Mesendoderm (in vitro differentiated cells): ENCODE measurements around the gene FGD4.

Source experiments
- DNase-seq: peaks from one replicate; pipeline ENCODE4 v3.0.0; 2013
- H2AK5ac ChIP-seq: 2 replicates; pipeline ENCODE4 v1.6.1; 2013; ENCODE audit warnings: low read length, inconsistent platforms
- H2BK120ac ChIP-seq: 2 replicates; pipeline ENCODE4 v1.6.1; 2013; ENCODE audit warnings: low read depth, mild to moderate bottlenecking, low read length, moderate library complexity, mixed read lengths
- H2BK15ac ChIP-seq: replicated peaks from 2 replicates; pipeline ENCODE4 v1.6.1; 2013; ENCODE audit warnings: low read depth, mild to moderate bottlenecking, moderate library complexity
- H2BK5ac ChIP-seq: 2 replicates; pipeline ENCODE4 v1.6.1; 2013; ENCODE audit warnings: low read length, inconsistent platforms
- H3K18ac ChIP-seq: 2 replicates; pipeline ENCODE4 v1.6.1; 2013; ENCODE audit warnings: mild to moderate bottlenecking, low read length, mixed read lengths
- H3K23ac ChIP-seq: one replicate; pipeline ENCODE4 v1.6.1; 2013; ENCODE audit warnings: low read length
- H3K27ac ChIP-seq: 2 replicates; pipeline ENCODE4 v1.5.1; 2013; ENCODE audit warnings: low read depth, mild to moderate bottlenecking, inconsistent platforms, low read length, moderate library complexity
- H3K27me3 ChIP-seq: 2 replicates; pipeline ENCODE4 v1.6.1; 2013; ENCODE audit warnings: low read length, control low read depth, mild to moderate bottlenecking, inconsistent platforms; ENCODE audit not compliant: insufficient read depth, poor library complexity
- H3K36me3 ChIP-seq: 2 replicates; pipeline ENCODE4 v1.6.1; 2013; ENCODE audit warnings: low read length, inconsistent platforms; ENCODE audit not compliant: control insufficient read depth, insufficient read depth
- H3K4ac ChIP-seq: one replicate; pipeline ENCODE4 v1.6.1; 2013; ENCODE audit warnings: low read depth, mild to moderate bottlenecking, low read length, moderate library complexity
- H3K4me1 ChIP-seq: 2 replicates; pipeline ENCODE4 v1.6.1; 2013; ENCODE audit warnings: low read depth, low read length, inconsistent platforms; ENCODE audit not compliant: control insufficient read depth
- H3K4me2 ChIP-seq: 2 replicates; pipeline ENCODE4 v1.6.1; 2013; ENCODE audit warnings: low read length
- H3K4me3 ChIP-seq: 2 replicates; pipeline ENCODE4 v1.5.1; 2013; ENCODE audit warnings: mild to moderate bottlenecking, low read length
- H3K56ac ChIP-seq: one replicate; pipeline ENCODE4 v1.6.1; 2013; ENCODE audit warnings: low read length
- H3K79me1 ChIP-seq: 2 replicates; pipeline ENCODE4 v1.6.1; 2013; ENCODE audit warnings: low read length, inconsistent platforms
- H3K79me2 ChIP-seq: 2 replicates; pipeline ENCODE4 v1.6.1; 2013; ENCODE audit warnings: mild to moderate bottlenecking, low read length; ENCODE audit not compliant: control insufficient read depth, insufficient read depth
- H3K9ac ChIP-seq: 2 replicates; pipeline ENCODE4 v1.6.1; 2013; ENCODE audit warnings: low read length, inconsistent platforms
- H4K5ac ChIP-seq: one replicate; pipeline ENCODE4 v1.6.1; 2013; ENCODE audit warnings: low read length
- H4K8ac ChIP-seq: one replicate; pipeline ENCODE4 v1.6.1; 2013; ENCODE audit warnings: low read depth, mild to moderate bottlenecking, control low read depth, low read length, moderate library complexity
- WGBS: extraction: QIAGEN DNeasy Blood & Tissue Kit; methylation state at CpG from one replicate; pipeline ENCODE4 v1.1.7; 2013; ENCODE audit warnings: low lambda C conversion rate, missing lambda C conversion rate; ENCODE audit not compliant: insufficient coverage; ENCODE audit errors: extremely low coverage; 5-methylcytosine and 5-hydroxymethylcytosine counted together

Gene FGD4

DNA sequence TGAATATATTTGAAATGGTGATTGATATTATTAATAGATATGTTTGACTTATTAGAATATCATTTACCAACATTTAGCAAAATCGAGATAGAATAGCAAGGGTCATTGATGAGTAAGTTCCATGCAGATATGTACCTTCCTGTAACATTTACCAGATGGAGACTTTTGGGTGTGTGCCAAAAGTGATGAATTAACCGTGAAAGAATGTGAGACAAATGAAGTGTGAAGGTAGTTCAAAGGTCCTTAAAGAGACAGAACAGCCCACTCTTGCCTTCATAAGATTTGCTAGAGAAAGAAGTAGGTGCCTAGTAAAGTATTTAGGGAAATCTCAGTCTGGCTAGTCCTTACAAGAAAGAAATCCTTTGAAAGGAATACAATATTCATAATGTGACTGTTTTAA is 45.5 kb downstream of the FGD4 start:
- H4K8ac ChIP-seq: no peak overlapping the region
- H2BK15ac ChIP-seq: no peak overlapping the region
- H3K27me3 ChIP-seq: no peaks in the 10 kb centered on the region
- H3K79me1 ChIP-seq: peaks cover 6% of the 10 kb centered on the region
- no peak overlapping the region for H3K23ac ChIP-seq
- H4K5ac ChIP-seq: no peak overlapping the region
- WGBS: 100% methylated on average over 1 of the region's 2 CpGs
- H3K18ac ChIP-seq: no peak overlapping the region
- H3K4me1 ChIP-seq: peaks cover 13% of the 10 kb centered on the region
- no peak overlapping the region for H2BK120ac ChIP-seq
- H3K27ac ChIP-seq: no peak overlapping the region
- H3K36me3 ChIP-seq: no peaks in the 10 kb centered on the region
- H3K9ac ChIP-seq: no peak overlapping the region
- H3K56ac ChIP-seq: no peak overlapping the region
- H3K4ac ChIP-seq: no peak overlapping the region
- H3K79me2 ChIP-seq: peaks cover 53% of the 10 kb centered on the region
- peak; percentile 92 for DNase-seq
- H2BK5ac ChIP-seq: no peak overlapping the region
- no peak overlapping the region for H3K4me2 ChIP-seq
- H2AK5ac ChIP-seq: no peak overlapping the region
- no peak overlapping the region for H3K4me3 ChIP-seq

DNA sequence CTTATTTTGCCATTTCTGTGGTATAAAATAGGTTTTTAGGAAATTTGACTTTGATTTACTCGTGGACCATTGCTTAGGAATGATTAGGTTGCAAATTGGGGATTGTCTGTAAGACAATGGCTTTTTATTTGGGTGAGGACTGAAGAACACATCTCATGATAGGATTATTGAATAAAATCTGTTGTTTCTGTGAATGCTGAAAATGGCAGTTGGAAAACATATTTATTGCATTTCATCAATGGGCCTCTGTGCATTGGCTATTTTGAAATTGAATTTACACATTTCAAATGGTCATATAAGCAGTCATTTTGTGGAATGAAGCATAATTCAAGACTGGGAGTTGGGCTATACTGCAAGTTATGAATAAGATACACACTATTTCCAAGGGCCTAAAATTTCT is 46.0 kb downstream of the FGD4 start:
- H3K27me3 ChIP-seq: no peaks in the 10 kb centered on the region
- H4K5ac ChIP-seq: no peak overlapping the region
- no peak overlapping the region for H3K18ac ChIP-seq
- no peak overlapping the region for H2AK5ac ChIP-seq
- no peak overlapping the region for H2BK120ac ChIP-seq
- no peak overlapping the region for H3K4ac ChIP-seq
- no peak overlapping the region for H3K56ac ChIP-seq
- H3K4me1 ChIP-seq: peaks cover 13% of the 10 kb centered on the region
- WGBS: no CpG with 5 or more reads among the region's 1 CpG
- H3K79me2 ChIP-seq: peaks cover 51% of the 10 kb centered on the region
- H3K4me2 ChIP-seq: no peak overlapping the region
- no peak overlapping the region for H3K27ac ChIP-seq
- H4K8ac ChIP-seq: no peak overlapping the region
- no peaks in the 10 kb centered on the region for H3K36me3 ChIP-seq
- peaks cover 6% of the 10 kb centered on the region for H3K79me1 ChIP-seq
- H2BK5ac ChIP-seq: no peak overlapping the region
- H2BK15ac ChIP-seq: no peak overlapping the region
- no peak overlapping the region for H3K23ac ChIP-seq
- DNase-seq: no peak
- H3K9ac ChIP-seq: no peak overlapping the region
- H3K4me3 ChIP-seq: no peak overlapping the region

DNA sequence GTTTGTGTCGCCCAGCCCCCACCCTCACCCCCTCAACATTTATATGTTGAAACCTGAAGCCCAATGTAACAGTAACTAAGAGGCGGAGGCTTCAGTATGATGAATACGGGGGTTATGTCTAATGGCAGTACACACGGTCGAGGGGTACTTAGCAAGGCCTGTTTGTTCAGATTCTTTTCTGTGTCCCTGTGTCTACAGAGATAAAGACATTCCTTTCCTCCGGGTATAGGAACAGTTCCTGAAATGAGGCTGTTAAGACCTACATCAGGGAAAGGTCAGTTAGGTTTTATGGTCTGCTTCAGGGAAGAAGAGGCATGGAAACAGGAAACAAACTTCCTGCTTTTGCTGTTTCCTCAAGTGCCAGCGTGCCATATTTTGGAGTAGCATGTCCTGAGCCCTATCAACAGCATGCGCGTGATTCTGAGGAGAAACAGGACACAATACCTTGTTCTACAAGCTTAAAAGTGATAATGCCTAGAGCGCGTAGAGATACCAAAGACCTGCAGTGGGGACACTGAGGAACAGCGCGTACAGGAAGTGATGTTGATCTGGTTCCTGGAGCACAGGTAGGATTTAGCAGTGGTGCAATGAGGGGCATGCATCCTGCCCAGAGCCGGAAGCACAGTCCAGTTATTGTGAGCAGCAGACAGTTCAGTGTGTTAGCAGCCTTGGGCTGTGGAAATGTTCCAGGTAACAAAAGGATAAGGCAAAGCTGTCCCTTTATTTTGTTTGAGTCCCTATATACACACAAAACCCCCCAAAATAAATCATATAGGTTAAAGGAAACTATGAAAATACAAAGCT is 47.2 kb downstream of the FGD4 start:
- Histone ChIP-seq H3K79me1 (peaks cover 7% of the 10 kb centered on the region), H3K4me2 (no peak overlapping the region), H2BK120ac (no peak overlapping the region), H4K8ac (no peak overlapping the region), H3K36me3 (no peaks in the 10 kb centered on the region), H3K27ac (no peak overlapping the region), H2BK15ac (no peak overlapping the region), H2AK5ac (peak overlapping the region; percentile 16), H2BK5ac (peak overlapping the region; percentile 72), H3K27me3 (no peaks in the 10 kb centered on the region), H3K4me3 (no peak overlapping the region), H3K4me1 (peaks cover 13% of the 10 kb centered on the region), H4K5ac (no peak overlapping the region), H3K79me2 (peaks cover 39% of the 10 kb centered on the region), H3K4ac (no peak overlapping the region), H3K18ac (peak overlapping the region; percentile 1), H3K23ac (peak overlapping the region; percentile 29), H3K9ac (no peak overlapping the region), H3K56ac (peak overlapping the region; percentile 17)
- no peak for DNase-seq
- no CpG with 5 or more reads among the region's 14 CpGs for WGBS

DNA sequence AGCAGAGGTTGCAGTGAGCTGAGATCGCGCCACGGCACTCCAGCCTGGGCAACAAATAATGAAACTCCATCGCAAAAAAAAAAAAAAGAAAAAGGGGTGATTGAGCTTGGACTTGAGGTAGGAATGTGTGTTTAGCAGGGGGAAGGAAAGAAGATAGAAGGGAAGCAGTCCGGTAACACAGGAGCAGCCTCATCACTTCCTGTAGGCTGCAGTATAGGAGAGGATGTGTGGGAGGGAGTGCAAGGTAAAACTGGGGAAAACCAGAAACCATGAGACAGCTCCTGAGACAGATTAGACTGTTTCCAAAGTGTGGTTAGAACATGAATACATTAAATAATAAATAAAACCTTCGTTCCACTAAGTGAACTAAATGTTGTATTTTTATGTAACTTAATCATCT is 49.2 kb downstream of the FGD4 start:
- Histone ChIP-seq H2BK15ac (no peak overlapping the region), H3K27ac (no peak overlapping the region), H3K23ac (no peak overlapping the region), H3K36me3 (no peaks in the 10 kb centered on the region), H3K4me1 (peaks cover 13% of the 10 kb centered on the region), H3K79me2 (peaks cover 28% of the 10 kb centered on the region), H2AK5ac (no peak overlapping the region), H3K4me3 (no peak overlapping the region), H3K56ac (no peak overlapping the region), H3K9ac (no peak overlapping the region), H3K79me1 (peaks cover 7% of the 10 kb centered on the region), H3K4me2 (no peak overlapping the region), H4K8ac (no peak overlapping the region), H3K4ac (no peak overlapping the region), H4K5ac (no peak overlapping the region), H3K27me3 (no peaks in the 10 kb centered on the region), H2BK5ac (no peak overlapping the region), H3K18ac (no peak overlapping the region), H2BK120ac (no peak overlapping the region)
- no CpG with 5 or more reads among the region's 6 CpGs for WGBS
- peak; percentile 45 for DNase-seq

DNA sequence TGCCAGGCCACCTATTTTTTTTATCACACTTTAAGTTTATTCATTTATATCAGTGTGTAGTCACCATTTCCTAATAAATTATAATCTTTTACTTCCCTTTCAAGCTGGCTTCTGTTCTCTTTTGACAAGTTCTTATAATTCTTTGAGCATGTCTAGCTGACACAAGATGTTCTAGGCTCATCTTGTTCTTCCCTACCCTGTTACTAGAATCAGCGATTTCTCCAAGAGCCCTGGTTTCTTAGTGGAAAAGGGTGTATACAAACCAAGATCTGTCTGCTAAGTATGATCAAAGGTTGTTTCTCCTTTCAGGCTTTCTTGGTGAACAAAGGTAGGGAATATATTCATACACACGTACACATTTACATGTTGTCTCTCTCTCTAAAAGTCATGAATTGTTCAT is 51.0 kb downstream of the FGD4 start:
- Histone ChIP-seq H2BK15ac (no peak overlapping the region), H2BK120ac (no peak overlapping the region), H3K79me1 (peaks cover 7% of the 10 kb centered on the region), H3K9ac (no peak overlapping the region), H3K4me2 (no peak overlapping the region), H3K27me3 (no peaks in the 10 kb centered on the region), H3K4me1 (peaks cover 12% of the 10 kb centered on the region), H3K4me3 (no peak overlapping the region), H3K18ac (no peak overlapping the region), H2AK5ac (no peak overlapping the region), H3K27ac (no peak overlapping the region), H4K8ac (no peak overlapping the region), H3K56ac (no peak overlapping the region), H3K4ac (no peak overlapping the region), H3K79me2 (peaks cover 23% of the 10 kb centered on the region), H3K23ac (no peak overlapping the region), H2BK5ac (no peak overlapping the region), H3K36me3 (no peaks in the 10 kb centered on the region), H4K5ac (no peak overlapping the region)
- no CpG with 5 or more reads among the region's 2 CpGs for WGBS
- no peak for DNase-seq

DNA sequence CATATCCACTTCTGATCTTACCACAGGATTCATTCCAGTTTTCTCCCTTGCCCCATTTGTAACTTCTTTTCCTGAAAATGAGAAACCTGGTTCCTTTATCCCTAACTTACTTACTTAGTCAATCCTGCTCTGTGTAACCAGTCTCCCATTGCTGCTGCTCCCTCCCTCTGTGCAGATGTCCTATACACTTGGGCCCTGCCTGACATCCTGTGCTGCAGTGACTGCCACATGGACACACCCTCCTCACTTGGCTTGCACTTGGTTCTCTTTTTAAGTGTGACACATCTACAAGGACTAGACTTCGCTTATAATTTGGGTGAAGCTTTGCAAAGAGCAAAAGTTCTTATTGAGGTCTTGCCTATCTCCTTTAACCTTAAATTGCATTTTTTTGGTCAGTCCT is 51.4 kb downstream of the FGD4 start:
- Histone ChIP-seq H4K8ac (no peak overlapping the region), H3K56ac (no peak overlapping the region), H4K5ac (no peak overlapping the region), H3K4me2 (no peak overlapping the region), H3K18ac (no peak overlapping the region), H3K27ac (no peak overlapping the region), H3K4ac (no peak overlapping the region), H3K23ac (no peak overlapping the region), H3K79me2 (peaks cover 21% of the 10 kb centered on the region), H3K79me1 (peaks cover 7% of the 10 kb centered on the region), H2BK5ac (no peak overlapping the region), H3K27me3 (no peaks in the 10 kb centered on the region), H3K4me1 (peaks cover 10% of the 10 kb centered on the region), H3K4me3 (no peak overlapping the region), H2BK120ac (no peak overlapping the region), H3K36me3 (no peaks in the 10 kb centered on the region), H3K9ac (no peak overlapping the region), H2AK5ac (no peak overlapping the region), H2BK15ac (no peak overlapping the region)
- no CpG with 5 or more reads among the region's 1 CpG for WGBS
- DNase-seq: no peak
